Measurements from ENCODE around the gene FGFRL1.

DNA sequence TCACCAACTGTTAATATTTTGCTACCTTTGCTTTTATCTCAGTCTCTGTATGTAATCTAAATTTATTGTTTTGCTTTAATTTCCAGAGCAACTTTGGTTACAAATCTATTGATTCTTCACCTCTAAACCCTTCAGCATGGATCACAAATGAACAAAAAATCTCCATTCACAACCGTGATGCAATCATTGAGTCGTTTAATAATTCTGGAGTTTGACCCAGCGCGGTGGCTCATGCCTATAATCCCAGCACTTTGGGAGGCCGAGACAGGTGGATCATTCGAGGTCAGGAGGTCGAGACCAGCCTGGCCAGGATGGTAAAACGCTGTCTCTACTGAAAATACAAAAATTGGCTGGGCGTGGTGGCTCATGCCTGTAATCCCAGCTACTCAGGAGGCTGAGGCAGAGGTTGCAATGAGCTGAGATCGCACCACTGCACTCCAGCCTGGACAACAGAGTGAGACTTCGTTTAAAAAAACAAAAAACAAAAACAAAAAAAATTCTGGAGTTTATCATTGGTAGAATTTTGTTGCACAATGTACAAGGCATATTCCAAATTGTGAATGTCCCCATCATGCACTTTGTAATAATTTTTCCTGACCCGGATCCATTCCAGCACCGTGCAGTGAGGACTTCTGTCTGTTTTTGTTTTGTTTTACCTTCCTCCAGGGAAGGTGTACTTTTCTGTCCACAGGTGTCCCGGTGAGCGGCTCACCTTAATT is 26.9 kb upstream of the FGFRL1 start:
- TF ChIP-seq CTCF (IDR thresholded peaks at IDR 0.05; ENCODE audit: low read depth, low read length) (no peak), EZH2phosphoT487 (IDR thresholded peaks at IDR 0.05; ENCODE audit: low read depth) (no peak)
